Lower leg skin (tissue), 3 donors: ENCODE measurements around the gene RTBDN.

ENCODE experiments used
- CTCF ChIP-seq, 3 donors: fragments of 450-650 bp; IDR thresholded peaks; one replicate each; pipeline ENCODE4 v1.5.1; 2016; ENCODE audit warnings: antibody characterized with exemption in 3 of 3, mild to moderate bottlenecking in 3 of 3, moderate library complexity in 2 of 3
- POLR2A ChIP-seq, 2 donors: fragments of 450-650 bp; IDR thresholded peaks; one replicate each; pipeline ENCODE4 v1.6.1; 2016 to 2017; ENCODE audit warnings: antibody characterized with exemption in 2 of 2, mild to moderate bottlenecking in 1 of 2, moderate library complexity in 1 of 2

- TF ChIP-seq POLR2A (IDR thresholded peaks at IDR 0.05) (no peak), CTCF (IDR thresholded peaks at IDR 0.05) (no peak)
These were observed 55.5 kb downstream of the RTBDN start for GRCh38 chr19:12778905-12779161.
